ENCODE measurements around the gene G2E3. TPM values are rescaled to one million over a fixed set of nuclear protein-coding genes. Genes with fewer than 3 reads are reported as not detected.
A peak's percentile ranks its signal among the peaks of the same experiment; 100 is the strongest.

Gene G2E3
- total RNA-seq, 1 donor from 2014 or later: 14.7 TPM

DNA sequence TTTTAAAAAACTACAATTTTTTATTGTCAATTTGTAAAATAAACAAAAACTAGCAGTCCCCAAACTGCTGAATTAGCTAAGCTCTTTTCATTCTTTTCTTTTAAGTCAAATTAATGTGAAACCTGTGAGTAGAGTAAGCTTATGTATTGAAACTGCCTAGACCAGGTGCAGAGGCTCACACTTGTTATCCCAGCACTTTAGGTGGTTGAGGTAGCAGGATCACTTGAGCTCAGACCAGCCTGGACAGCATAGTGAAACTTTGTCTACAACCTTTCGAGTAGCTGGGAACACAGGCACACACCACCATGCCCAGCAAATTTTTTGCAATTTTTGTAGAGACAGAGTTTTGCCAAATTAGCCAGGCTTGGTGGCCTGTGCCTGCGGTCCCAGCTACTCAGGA, 89.5 kb downstream of the G2E3 start:
- H3K27me3 Mint-ChIP-seq (ENCODE audit: low read depth): no peaks in the 10 kb centered on the region
- peaks cover 7% of the 10 kb centered on the region for H3K4me1 Mint-ChIP-seq (ENCODE audit: low read depth)
- H3K36me3 Mint-ChIP-seq (ENCODE audit: low read depth): peaks cover 42% of the 10 kb centered on the region
- TF ChIP-seq, protein P1, sequence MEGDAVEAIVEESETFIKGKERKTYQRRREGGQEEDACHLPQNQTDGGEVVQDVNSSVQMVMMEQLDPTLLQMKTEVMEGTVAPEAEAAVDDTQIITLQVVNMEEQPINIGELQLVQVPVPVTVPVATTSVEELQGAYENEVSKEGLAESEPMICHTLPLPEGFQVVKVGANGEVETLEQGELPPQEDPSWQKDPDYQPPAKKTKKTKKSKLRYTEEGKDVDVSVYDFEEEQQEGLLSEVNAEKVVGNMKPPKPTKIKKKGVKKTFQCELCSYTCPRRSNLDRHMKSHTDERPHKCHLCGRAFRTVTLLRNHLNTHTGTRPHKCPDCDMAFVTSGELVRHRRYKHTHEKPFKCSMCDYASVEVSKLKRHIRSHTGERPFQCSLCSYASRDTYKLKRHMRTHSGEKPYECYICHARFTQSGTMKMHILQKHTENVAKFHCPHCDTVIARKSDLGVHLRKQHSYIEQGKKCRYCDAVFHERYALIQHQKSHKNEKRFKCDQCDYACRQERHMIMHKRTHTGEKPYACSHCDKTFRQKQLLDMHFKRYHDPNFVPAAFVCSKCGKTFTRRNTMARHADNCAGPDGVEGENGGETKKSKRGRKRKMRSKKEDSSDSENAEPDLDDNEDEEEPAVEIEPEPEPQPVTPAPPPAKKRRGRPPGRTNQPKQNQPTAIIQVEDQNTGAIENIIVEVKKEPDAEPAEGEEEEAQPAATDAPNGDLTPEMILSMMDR (IDR thresholded peaks at IDR 0.05): no peak
- no peak overlapping the region for H3K27ac Mint-ChIP-seq (ENCODE audit: unreplicated experiment)
- H3K4me3 Mint-ChIP-seq (ENCODE audit: unreplicated experiment): no peak overlapping the region
- peaks cover 20% of the 10 kb centered on the region for H3K9me3 Mint-ChIP-seq (ENCODE audit: low read depth)
- DNase-seq (ENCODE audit: low spot score): no peak

DNA sequence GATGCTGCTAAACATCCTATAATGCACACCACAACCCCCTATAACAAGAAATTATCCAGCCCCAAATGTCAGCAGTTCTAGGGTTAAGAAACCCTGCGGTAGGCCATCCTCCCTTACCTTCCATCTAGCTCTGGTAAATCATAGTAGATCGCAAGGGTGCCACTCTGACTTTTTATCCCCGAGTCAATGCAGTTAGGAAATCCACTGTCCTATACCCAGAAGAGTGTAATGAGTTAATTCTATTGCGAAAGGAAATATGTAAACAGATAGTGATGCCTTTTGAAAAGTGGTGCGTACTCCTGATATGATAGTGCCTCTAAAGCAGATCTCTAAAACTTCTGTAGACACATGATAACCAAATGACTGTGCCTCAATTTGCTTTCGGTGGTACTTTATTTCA, 93.0 kb downstream of the G2E3 start:
- H3K36me3 Mint-ChIP-seq (ENCODE audit: low read depth): peaks cover 20% of the 10 kb centered on the region
- DNase-seq (ENCODE audit: low spot score): no peak
- H3K27ac Mint-ChIP-seq (ENCODE audit: unreplicated experiment): no peak overlapping the region
- no peaks in the 10 kb centered on the region for H3K9me3 Mint-ChIP-seq (ENCODE audit: low read depth)
- no peaks in the 10 kb centered on the region for H3K27me3 Mint-ChIP-seq (ENCODE audit: low read depth)
- no peaks in the 10 kb centered on the region for H3K4me1 Mint-ChIP-seq (ENCODE audit: low read depth)
- no peak overlapping the region for H3K4me3 Mint-ChIP-seq (ENCODE audit: unreplicated experiment)
- TF ChIP-seq, protein P1 (IDR thresholded peaks at IDR 0.05): no peak

DNA sequence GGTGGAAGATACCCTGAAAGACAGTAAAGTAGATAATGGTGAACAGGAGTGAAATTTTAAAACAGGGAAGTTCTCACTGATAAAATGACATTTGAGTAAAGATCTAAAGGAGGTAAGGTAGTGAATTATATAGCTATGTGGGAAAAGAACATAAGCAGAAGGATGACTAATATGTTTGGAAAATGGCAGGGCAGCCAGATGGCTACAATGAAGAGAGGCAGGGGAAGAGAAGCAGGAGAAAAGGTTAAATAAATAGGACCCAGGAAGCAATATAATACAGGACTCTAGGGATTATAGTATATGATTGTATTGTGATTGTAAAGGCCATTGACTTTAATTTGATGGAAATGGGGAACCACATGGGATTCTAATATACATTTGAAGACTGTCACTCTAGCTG, 96.2 kb downstream of the G2E3 start:
- no peak for DNase-seq (ENCODE audit: low spot score)
- Mint-ChIP-seq H3K27me3 (ENCODE audit: low read depth) (no peaks in the 10 kb centered on the region), H3K36me3 (ENCODE audit: low read depth) (peaks cover 22% of the 10 kb centered on the region), H3K4me3 (ENCODE audit: unreplicated experiment) (no peak overlapping the region), H3K27ac (ENCODE audit: unreplicated experiment) (no peak overlapping the region), H3K9me3 (ENCODE audit: low read depth) (no peaks in the 10 kb centered on the region), H3K4me1 (ENCODE audit: low read depth) (no peaks in the 10 kb centered on the region)
- TF ChIP-seq, protein P1 (IDR thresholded peaks at IDR 0.05): no peak

DNA sequence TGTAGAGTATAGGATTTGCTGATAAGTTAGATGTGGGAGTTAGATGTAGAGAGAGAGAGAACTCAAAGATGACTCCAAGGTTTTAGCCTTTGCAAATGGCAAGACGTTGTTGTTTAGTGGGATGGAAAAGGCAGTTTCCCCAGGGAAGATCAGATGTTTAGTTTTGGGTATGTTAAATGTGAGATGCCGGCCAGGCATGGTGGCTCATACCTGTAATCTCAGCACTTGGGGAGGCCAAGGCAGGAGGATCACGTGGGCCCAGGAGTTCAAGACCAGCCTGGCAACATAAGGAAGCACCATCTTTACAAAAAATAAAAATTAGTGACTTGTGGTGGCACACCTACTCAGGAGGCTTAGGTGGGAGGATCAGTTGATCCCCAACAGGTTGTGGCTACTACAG, 96.7 kb downstream of the G2E3 start:
- peaks cover 21% of the 10 kb centered on the region for H3K36me3 Mint-ChIP-seq (ENCODE audit: low read depth)
- H3K4me1 Mint-ChIP-seq (ENCODE audit: low read depth): no peaks in the 10 kb centered on the region
- no peak for DNase-seq (ENCODE audit: low spot score)
- H3K27ac Mint-ChIP-seq (ENCODE audit: unreplicated experiment): no peak overlapping the region
- no peak overlapping the region for H3K4me3 Mint-ChIP-seq (ENCODE audit: unreplicated experiment)
- H3K9me3 Mint-ChIP-seq (ENCODE audit: low read depth): no peaks in the 10 kb centered on the region
- H3K27me3 Mint-ChIP-seq (ENCODE audit: low read depth): no peaks in the 10 kb centered on the region
- TF ChIP-seq, protein P1 (IDR thresholded peaks at IDR 0.05): no peak

DNA sequence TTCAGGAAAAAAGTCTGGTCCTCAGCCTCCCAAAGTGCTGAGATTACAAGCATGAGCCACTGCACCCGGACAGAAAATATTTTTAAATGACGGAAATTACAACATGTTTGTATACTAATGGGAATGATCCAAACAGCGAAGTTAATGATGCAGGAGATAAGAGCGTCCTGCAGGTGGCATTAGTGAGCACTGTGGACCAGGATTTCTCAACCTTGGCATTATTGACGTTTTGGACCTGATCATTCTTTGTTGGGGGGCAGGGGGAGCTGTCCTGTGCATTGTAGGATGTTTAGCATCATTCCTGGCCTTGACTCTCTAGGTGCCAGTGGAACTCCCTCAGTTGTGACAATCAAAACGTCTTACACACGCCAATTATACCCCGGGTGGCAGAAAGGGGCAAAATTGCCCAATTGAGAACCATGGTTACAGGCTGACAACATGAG, 97.3 kb downstream of the G2E3 start:
- no peaks in the 10 kb centered on the region for H3K9me3 Mint-ChIP-seq (ENCODE audit: low read depth)
- no peaks in the 10 kb centered on the region for H3K27me3 Mint-ChIP-seq (ENCODE audit: low read depth)
- peaks cover 22% of the 10 kb centered on the region for H3K36me3 Mint-ChIP-seq (ENCODE audit: low read depth)
- H3K27ac Mint-ChIP-seq (ENCODE audit: unreplicated experiment): no peak overlapping the region
- no peaks in the 10 kb centered on the region for H3K4me1 Mint-ChIP-seq (ENCODE audit: low read depth)
- H3K4me3 Mint-ChIP-seq (ENCODE audit: unreplicated experiment): no peak overlapping the region
- no peak for DNase-seq (ENCODE audit: low spot score)
- TF ChIP-seq, protein P1 (IDR thresholded peaks at IDR 0.05): peak; percentile 84

All from chondrocyte (in vitro differentiated cells).